ENCODE results near the gene IGSF10. TPM values are rescaled to one million over a fixed set of nuclear protein-coding genes. Genes with fewer than 3 reads are reported as not detected.

The IGSF10 gene
- total RNA-seq, 1 donor from 2014 or later = 1.6 TPM

GRCh38 chr3:151419806-151420205 is 41.1 kb downstream of the IGSF10 start:
- H3K9me3 Mint-ChIP-seq (ENCODE audit: low read depth) = no peaks in the 10 kb centered on the region
- no peak overlapping the region for H3K4me3 Mint-ChIP-seq (ENCODE audit: low read depth)
- H3K27me3 Mint-ChIP-seq = no peaks in the 10 kb centered on the region
- peaks cover 2% of the 10 kb centered on the region for H3K4me1 Mint-ChIP-seq (ENCODE audit: low read depth)
- peaks cover 4% of the 10 kb centered on the region for H3K36me3 Mint-ChIP-seq (ENCODE audit: insufficient read depth)
- no peak for DNase-seq (ENCODE audit: low spot score, unreplicated experiment)
- no peak overlapping the region for H3K27ac Mint-ChIP-seq
- no peak for TF ChIP-seq CTCF (IDR thresholded peaks at IDR 0.05; ENCODE audit: unreplicated experiment)

GRCh38 chr3:151415289-151415688 is 45.6 kb downstream of the IGSF10 start:
- H3K4me3 Mint-ChIP-seq (ENCODE audit: low read depth) = no peak overlapping the region
- peaks cover 3% of the 10 kb centered on the region for H3K36me3 Mint-ChIP-seq (ENCODE audit: insufficient read depth)
- TF ChIP-seq CTCF (IDR thresholded peaks at IDR 0.05; ENCODE audit: unreplicated experiment) = no peak
- H3K27ac Mint-ChIP-seq = no peak overlapping the region
- H3K9me3 Mint-ChIP-seq (ENCODE audit: low read depth) = no peaks in the 10 kb centered on the region
- DNase-seq (ENCODE audit: low spot score, unreplicated experiment) = no peak
- no peaks in the 10 kb centered on the region for H3K27me3 Mint-ChIP-seq
- H3K4me1 Mint-ChIP-seq (ENCODE audit: low read depth) = no peaks in the 10 kb centered on the region

GRCh38 chr3:151412989-151413388 is 47.9 kb downstream of the IGSF10 start:
- no peak overlapping the region for H3K27ac Mint-ChIP-seq
- no peaks in the 10 kb centered on the region for H3K36me3 Mint-ChIP-seq (ENCODE audit: insufficient read depth)
- no peaks in the 10 kb centered on the region for H3K9me3 Mint-ChIP-seq (ENCODE audit: low read depth)
- no peak overlapping the region for H3K4me3 Mint-ChIP-seq (ENCODE audit: low read depth)
- TF ChIP-seq CTCF (IDR thresholded peaks at IDR 0.05; ENCODE audit: unreplicated experiment) = no peak
- H3K27me3 Mint-ChIP-seq = no peaks in the 10 kb centered on the region
- no peak for DNase-seq (ENCODE audit: low spot score, unreplicated experiment)
- no peaks in the 10 kb centered on the region for H3K4me1 Mint-ChIP-seq (ENCODE audit: low read depth)

Other genes starting within 250 kb of the IGSF10 start
- not detected in 2 replicates for gene P2RY14, start 182.5 kb downstream of the IGSF10 start, total RNA-seq
- gene GPR87, start 144.2 kb downstream of the IGSF10 start, total RNA-seq = 0.18 TPM in 1 of 2 replicates, not detected in the other
- not detected in 2 replicates for gene P2RY13, start 131.5 kb downstream of the IGSF10 start, total RNA-seq
- gene P2RY12, start 76.3 kb downstream of the IGSF10 start, total RNA-seq = not detected in 2 replicates

Measured in progenitor cell of endocrine pancreas (in vitro differentiated cells).